ENCODE results near the gene FOSL2.
"Not testable (repeated sequence)": the region's sequence is repeated elsewhere in the genome, so short reads cannot be mapped to it uniquely, and the experiment has no call there.

Gene FOSL2

DNA sequence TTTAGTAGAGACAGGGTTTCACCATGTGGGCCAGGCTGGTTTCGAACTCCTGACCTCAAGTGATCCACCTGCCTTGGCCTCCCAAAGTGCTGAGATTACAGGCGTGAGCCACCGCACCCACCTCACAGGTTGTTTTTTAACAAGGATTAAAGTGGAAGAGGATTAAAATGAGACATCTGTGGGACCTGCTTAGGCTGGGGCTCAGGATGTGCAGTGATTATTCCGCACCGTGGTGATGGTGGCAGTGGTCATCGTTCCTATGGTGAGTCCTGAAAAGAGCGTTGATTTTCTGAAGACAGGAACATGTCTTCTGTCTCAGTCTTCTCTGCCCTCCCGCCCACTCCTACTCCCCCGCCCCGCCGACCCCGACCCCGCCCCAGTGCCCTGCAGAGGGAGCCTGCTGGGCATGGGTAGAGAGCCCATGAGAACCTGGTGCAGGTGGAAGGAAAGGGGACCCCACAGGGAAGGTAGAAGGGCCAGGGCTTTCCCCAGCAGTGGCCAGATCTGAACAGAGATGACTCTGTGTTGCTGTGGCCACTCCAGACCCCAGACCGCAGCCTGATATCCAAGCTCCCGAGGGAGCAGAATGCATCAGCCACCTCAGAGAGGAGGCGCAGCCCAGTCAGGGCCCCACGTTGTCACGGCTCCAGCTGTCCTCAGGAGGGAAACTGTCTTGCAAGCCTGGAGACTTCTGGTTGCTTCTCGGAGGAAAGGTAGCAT, 34.5 kb upstream of the FOSL2 start:
- DNase-seq, result no peak

DNA sequence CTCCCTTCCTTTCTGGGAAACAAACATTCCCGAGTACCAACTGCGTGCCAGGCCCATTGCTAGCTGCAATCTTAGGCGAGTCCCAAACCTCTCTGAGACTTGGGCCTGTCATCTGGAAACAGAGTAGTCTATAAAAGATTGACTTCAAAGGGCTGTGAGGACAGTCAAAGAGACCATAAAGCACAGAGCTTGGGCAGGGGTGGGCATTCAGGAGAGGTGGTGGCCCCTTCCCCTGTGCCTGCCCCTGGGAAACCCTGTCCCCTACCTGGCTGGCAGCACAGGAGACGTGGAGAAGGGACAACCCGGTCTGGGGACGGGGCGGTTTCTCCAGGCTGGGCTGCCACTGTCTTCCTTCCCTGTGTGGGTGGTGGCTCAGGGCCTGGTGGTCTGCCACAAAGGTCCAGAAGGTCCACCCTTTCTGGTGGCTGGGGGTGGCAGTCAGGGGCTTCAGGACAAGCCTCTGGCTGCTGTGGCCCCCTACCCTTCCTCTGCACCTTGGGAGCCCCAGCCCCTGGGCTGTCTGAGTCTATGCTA, 33.9 kb upstream of the FOSL2 start:
- no peak for DNase-seq

DNA sequence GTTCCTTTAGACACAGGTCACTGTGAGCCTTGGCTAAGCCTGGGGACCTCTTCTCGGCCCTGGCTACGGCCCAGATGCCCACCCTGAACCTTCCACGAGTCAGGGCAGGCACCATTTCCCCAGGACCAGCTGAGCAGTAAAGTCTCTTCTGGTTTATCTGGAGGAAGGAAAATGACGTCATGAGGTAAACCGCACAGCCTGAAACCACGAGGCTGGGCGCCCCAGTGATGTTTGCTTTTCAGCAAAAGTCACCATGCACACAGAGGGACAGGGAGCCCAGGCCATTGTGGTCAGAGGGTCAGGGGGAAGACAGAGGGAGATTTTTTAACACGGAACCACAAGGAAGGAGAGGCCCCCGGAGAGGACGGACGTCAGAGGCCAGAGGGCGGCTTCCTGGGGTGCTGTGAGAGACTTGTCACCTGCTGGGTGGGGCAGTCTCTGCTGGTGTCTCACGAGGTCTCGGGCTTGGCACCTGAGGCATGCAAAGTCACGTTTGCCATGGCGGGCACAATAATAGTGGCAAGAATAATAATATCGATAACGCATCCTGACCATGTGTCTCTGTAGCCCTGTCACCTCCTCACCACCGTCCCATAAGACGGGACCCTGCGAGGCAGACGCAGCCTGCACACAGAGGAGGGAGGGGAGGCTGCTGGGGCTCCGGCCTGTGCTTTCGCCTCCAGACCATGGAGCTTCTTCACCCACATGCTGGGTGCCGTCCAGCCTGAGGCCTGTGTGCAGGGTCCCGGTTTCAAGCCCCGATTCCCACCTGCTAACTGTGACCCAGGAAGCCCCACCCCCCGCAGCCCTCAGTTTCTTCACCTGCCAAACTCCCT, 33.2 kb upstream of the FOSL2 start:
- DNase-seq, result no peak

DNA sequence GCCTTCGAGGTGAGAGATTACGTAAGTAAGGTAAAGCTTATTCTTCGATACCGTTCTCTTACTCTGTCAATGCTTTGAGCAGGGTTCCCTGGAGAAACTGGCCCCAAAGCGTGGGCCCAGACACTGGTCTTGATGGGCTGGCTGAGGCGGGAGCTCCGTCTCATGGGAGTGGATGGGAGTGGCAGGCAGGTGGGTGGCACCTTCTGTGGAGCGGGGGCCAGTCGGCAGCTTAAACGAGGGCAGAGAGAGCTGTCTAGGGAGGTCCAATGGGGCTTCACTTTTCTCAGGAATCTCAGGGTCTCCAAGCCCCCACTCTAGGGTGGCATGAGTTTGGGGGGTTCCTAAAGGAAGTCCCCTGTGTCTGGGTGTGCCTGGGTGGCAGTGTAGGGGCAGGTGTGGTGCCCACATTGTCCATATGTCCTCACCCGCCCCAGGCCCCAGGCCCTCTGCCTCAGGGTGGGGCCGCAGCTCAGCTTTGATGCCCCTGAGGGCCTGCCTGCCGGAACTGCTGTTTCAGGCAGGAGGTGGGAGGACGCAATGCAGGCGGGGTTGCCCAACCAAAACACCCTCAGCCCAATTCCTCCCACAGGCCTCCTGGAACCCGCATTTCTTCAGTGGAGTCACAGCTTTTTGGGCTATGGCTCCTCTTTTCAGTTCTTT, 32.5 kb upstream of the FOSL2 start:
- DNase-seq, result no peak

DNA sequence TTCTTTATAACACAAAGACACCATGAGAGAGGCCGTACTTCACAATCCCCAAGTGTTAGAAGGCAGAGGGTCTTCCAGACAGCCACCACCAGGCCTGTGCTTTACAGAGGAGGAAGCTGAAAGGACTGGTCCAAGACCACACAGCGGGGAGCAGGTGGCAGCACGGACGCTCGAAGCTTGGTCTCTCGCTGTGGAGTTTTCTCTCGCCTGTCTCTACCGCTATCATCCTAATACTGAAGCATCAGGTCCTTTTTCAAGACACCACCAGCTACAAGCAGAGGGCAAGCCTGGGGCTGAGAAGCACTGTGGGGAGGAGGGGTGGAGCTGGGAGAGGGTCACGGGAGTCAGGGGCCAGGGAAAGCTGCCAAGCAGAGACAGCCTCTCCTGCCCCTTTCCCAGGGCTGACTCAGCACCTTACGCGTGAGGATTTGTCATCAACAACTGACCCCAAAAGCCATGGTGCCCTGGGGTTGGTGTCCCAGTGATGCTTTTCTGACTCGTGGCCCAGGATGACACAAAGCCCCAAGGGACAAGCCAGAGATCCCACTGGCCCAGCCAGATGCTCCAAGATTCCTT, 31.9 kb upstream of the FOSL2 start:
- no peak for DNase-seq

DNA sequence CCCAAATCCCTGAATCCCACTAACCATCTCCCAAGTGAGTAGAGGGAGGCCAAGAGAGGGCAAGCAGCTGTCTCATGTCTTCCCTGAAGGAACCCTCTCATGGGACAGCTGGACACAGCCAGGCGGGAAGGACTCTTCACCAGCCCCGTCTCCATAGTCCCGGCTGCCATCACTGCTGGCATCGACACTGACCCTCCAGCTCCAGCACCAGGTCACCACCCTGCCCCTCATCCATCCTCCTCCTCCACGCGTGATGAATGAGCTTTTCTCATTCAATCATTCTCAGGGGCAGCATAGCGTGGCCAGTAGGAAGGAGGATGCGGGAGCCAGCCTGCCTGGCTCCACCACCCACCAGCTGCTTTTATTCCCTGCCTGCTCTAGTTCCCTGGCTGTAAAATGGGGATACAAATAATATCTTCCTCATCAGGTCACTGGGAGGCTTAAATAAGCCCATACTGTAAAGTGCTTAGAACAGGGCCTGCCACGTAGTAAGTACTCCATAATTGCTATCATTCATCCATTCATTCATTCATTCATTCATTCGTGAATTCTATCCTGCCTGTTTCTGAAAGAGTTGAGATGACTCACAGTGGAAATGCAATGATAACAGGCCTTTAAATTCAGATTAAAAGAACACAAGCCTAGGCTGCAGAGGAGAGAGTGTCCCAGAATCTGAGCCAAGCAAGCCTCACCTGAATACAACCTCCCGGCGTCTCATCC, 30.5 kb upstream of the FOSL2 start:
- no peak for DNase-seq

DNA sequence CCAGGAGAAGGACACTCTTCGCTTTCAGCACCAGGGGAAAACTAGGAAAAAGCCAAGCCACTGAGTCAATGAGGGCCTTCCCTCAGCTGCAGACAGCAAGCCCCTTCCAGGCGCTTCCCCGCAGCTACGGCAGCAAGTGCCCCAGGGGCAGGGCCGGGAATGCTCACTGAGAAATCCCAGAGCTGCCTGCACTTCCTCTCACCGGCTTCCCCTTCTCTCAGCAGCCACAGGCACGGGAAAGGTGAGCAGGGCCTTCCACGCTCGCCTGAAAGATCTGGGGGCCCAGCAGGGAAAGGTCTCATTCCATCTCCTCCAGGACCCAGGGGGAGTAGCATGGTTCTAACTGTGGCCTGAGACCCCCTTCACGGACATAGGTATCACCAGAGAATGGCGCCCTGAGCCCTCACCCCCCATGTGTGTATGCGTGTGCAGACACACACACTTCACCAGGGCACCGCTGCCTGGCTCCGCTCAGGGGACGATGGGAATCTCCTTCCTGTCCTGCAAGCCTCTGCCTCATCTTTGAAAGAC, 29.6 kb upstream of the FOSL2 start:
- DNase-seq, result no peak

DNA sequence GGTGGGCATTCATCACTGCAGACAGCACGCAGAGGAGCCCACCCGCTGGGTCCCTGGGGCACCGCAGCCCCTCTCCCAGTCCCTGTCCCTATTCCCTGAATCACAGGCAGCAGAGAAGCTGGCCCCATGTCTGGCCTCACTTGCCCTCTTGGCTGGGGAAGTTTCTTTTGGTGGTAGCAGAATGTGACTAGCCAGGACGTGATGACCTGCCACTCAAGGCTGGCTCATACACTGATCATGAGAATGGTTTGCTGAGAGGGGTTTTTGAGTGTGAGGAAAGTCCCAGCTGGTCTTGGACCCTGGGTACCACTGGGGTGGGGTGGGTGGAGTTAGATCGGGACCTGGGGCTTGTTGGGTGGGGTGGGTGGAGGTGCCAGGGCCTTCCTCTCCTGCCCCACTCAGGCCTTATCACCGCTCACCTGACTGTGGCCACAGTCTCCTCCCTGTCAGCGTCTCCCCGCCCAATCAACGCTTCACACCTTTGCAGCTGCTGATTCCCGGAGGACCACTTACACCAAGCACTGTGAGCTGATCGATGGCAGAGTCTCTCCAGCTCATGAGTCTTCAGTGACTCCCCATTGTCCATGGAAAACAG, 28.9 kb upstream of the FOSL2 start:
- no peak for DNase-seq

DNA sequence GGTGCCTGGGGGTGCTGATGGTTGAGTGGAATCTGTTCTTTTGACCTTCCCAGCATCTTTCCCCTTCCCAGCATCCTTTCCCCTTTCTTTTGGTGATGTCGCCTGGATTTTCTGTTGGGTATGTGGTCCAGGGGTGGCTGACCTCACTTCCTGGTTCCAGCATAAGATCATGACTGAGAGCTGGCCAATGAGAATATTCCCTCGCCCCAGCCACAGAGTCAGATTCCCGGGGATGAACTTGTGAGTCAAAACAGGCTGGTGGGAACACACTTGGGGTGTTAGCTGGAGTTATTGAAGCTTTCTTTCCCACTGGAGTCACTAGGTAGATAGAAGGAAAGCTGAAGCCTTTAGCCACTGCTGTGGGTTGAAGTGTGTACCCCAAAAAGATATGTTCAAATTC, 28.0 kb upstream of the FOSL2 start:
- DNase-seq, result no peak

DNA sequence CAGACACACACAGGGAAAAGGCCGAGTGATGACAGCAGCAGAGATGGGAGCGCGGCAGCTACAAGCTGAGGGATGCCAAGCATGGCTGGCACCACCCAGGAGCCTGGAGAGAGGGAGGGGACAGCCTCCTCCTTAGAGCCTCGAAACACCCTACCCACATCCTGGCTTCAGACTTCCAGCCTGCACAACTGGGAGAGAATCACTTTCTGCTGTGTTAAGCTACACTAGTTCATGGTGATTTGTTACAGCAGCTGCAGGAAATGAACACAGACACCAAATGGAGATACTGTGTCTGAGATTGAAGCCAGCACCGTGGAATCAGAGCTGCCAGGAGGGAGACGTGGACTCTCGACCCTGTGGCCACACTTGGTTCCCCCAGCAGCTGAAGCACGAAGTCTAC, 27.5 kb upstream of the FOSL2 start:
- no peak for DNase-seq

DNA sequence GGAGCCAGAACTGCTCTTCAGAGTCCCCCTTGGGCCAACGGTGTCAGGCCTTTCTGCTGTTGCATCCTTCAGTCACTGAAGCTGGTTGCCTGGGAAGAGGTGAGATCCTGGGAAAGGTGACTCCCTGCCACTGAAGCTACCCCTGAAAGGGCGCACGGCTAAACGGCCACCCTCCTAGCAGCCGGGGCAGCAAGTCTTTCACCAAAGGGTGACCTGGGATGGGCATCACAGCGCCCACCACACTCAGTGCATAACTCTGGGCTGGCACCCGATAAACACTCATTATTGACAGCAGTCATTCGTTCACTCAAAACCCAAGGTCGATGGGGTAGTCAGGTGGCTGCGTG, 26.5 kb upstream of the FOSL2 start:
- DNase-seq, result no peak

DNA sequence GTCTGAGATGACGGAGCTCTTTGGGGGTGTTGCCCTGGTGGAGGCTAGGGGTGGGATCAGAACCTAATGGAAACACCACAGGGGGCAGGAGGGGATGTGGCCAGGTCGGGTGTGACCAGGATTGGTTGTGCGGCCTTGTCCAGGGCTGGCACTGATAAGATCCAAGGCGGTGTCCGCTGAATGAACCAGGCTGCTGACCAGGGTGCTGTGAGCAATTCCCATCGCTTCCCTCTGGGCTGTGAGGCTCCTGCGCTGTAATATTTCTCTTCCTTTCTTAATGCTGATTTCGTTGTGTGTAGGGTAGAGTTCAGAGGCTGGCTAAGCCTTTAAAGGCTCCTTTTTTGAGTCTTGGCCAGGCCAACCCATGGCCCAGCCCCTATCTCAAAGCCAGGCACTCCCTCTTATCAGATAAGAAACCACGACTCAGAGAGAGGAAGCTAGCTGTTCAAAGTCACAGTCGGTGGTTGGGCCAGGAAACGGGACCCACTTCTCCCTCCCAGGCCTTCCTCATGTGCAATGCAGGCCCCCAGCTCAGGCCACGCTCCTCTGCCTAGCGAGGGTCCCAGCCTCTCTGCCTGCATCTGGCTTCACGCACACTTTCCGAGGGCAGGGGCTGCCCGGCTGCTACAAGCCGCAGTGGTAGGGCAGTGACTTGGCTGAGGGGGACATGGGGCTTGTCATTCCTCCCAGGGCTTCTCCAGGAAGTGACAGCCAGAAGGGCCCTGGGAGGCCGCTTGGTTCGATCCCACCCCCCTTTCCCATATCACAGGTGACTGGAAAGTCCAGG, 26.0 kb upstream of the FOSL2 start:
- no peak for DNase-seq

DNA sequence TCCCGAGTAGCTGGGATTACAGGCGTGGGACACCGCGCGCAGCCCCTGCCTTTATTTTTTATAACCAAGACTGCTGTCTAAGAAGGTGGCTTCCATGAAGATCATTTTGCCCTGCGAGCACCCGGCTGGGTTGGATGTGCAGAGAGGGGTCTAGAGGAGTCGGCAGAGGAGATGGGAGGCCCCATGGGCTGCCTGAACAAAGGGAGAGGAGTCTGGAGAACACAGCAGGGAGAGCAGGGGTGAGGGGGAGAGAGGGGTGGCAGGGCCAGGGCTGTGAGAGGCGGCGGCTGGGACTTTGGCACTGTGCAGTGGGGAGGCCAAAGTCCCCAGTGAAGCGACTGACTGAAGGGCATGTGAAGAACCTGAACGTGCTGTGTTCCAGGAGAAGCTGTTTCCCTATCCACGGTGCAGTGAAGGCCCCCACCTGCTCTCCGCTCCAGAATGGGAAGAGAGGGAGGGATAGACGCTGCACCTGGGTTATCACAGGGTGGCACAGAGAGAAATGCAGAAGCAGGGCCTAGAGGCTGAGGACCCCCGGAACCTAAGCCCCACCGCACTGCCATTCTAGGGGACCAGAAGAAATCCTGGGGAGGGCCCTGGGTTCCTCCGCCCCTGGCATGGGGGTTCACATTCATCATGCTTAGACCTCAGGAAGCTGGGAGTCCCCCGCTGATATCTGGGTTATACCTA, 24.8 kb upstream of the FOSL2 start:
- no peak for DNase-seq

DNA sequence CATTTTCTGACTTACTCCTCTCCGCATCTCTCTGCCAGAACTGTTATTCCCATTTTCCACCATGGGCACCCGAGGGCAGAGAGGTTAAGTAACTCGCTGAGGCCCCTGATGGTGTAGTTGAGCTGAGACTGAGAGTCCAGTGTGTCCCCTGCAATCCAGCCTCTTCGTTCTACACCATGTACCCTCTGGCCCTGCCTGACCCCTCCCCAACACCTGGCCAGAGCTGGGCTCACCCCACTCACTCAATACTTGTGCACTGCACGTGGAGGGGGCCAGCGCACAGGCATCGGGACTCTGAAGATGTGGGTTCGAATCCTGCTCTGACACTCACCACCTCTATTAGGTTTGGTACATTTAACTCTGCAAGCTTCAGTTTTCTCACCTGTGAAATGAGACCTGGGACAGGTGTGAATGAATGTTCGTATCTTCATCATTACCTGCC, 24.3 kb upstream of the FOSL2 start:
- DNase-seq, result no peak

DNA sequence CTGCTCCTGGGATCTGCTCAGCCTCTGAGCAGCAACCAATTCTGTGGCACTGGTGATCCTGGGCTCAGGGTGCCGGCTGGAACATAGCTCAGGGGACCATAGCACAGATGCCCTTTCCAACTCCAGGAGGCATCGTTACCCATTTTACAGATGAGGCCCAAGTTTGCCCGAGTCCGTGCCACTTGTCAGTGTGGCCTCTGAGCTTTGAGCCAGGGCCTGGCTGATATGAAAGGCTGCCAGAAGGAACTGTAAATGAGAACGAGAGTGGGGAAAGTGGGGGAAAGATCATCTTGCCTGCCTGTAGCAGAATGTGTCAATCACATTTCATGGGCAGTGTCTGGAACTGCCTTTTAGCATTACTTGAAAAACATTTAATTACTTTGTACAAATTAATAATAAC, 23.3 kb upstream of the FOSL2 start:
- no peak for DNase-seq

DNA sequence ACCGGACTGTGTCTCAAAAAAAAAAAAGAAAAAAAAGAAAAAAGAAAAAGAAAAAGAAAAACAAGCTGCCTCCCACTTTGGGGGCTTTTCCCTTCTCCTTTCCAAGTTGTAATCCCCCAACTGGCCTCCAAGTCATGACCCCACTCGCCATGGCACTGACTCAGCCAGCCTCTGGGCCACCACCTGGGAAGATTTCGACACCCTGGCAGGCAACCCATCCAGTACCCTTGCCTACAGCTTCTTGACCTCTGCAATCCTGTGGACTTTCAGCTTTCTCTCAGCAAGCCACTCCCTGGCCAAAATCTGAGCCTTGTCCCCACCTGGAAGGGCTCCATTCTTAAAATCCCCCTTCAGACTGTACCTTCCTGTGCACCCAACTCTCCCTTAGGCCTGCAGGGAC, 22.3 kb upstream of the FOSL2 start:
- no peak for DNase-seq

DNA sequence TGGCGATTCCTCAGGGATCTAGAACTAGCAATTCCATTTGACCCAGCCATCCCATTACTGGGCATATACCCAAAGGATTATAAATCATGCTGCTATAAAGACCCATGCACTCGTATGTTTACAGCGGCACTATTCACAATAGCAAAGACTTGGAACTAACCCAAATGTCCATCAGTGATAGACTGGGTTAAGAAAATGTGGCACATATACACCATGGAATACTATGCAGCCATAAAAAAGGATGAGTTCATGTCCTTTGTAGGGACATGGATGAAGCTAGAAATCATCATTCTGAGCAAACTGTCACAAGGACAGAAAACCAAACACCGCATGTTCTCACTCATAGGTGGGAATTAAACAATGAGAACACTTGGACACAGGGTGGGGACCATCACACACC, 20.9 kb upstream of the FOSL2 start:
- not testable (repeated sequence) for DNase-seq

DNA sequence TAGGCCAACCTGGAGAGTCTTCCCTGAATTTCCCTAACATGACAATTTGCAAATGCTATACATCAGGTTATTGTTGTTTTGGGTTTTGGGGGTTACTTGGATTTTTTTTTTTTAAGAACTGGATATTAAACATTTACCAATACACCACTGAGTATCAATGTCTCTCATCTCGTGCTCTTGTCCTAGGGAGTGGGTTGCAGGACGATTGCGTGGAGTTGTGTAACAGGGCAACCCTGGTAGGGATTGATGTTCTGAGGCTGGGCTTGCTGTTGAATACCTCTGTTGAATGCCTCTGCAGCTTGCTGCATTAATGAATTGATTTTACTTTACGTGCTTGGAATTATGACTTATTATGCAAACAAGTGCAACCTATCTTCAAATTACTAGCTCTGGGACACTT, 18.8 kb upstream of the FOSL2 start:
- DNase-seq, result no peak

DNA sequence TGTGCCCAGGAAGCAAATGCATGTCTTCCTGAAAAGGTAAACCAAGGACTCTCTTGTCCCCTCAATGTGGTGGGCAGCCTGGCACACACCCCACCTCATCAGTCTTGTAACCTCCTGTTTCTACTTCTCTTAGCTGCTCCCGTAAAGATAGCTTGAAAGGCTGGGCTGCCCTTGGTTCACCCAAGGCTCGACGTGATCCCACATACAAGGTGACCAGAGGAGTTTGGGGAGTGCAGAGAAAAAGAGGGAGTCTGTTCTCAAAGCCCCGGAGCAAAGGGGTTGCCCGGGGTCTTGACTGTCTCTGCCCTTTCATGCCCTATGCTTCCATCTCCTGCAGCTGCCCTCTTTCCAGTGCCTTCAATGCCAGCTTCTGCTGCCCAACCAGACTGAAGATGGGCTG, 18.3 kb upstream of the FOSL2 start:
- DNase-seq, result no peak

DNA sequence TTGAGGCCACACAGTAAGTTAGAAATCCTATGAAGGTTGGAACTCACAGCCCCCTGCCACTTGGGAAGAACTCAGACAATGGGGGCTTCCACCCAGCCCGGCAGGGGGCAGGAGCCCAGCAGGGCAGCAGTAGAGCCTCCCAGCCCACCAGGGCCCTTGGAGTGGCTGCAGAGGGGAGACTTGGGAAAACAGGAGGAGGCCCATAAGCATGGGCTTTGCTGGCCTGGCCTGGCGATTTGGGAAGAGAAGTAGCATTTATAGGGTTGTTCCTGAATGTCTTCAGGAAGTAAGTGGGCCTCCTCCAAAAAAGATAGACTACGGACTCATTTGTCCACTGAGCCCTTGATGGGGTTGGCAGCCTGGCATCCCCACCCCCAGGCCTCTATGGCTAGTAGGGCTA, 17.4 kb upstream of the FOSL2 start:
- no peak for DNase-seq

Data from GOT3 (cell line).